ENCODE results near the gene HOOK1. TPM values are rescaled to one million over a fixed set of nuclear protein-coding genes. Genes with fewer than 3 reads are reported as not detected.

The HOOK1 gene
- polyA plus RNA-seq, 3 donors = not detected

GRCh38 chr1:59845091-59845490, 30.3 kb downstream of the HOOK1 start:
- Mint-ChIP-seq H3K36me3 (no peaks in the 10 kb centered on the region), H3K27me3 (ENCODE audit: low read depth in 3 of 3) (peaks cover 0 to 3% (median 0%) of the 10 kb centered on the region in 3 donors), H3K9me3 (no peaks in the 10 kb centered on the region), H3K4me3 (no peak overlapping the region), H3K27ac (peak overlapping the region in 1 of 7 donors; percentile 48), H3K4me1 (no peaks in the 10 kb centered on the region)
- Histone ChIP-seq H3K27me3 (ENCODE audit: control insufficient read depth in 2 of 2, insufficient read depth in 2 of 2, low read length in 2 of 2) (no peaks in the 10 kb centered on the region), H3K4me1 (ENCODE audit: control insufficient read depth in 1 of 2, insufficient read depth in 2 of 2, low read length in 2 of 2) (no peaks in the 10 kb centered on the region), H3K36me3 (replicated peaks in 1 of 2; ENCODE audit: control insufficient read depth in 1 of 2, insufficient read depth in 2 of 2, low read length in 2 of 2) (no peaks in the 10 kb centered on the region), H3K27ac (ENCODE audit: low read depth in 1 of 2, low read length in 2 of 2) (no peak overlapping the region), H4K20me1 (ENCODE audit: insufficient read depth, low read length) (no peaks in the 10 kb centered on the region), H3K4me2 (replicated peaks; ENCODE audit: extremely low read depth, low read length, poor library complexity, severe bottlenecking) (no peak overlapping the region), H3K9ac (ENCODE audit: insufficient read depth, low read length, poor library complexity, severe bottlenecking) (no peak overlapping the region), H3K9me3 (replicated peaks in 1 of 2; ENCODE audit: control insufficient read depth in 1 of 2, insufficient read depth in 1 of 2, low read length in 2 of 2) (no peaks in the 10 kb centered on the region), H3K4me3 (replicated peaks in 1 of 3; ENCODE audit: low read depth in 2 of 3, low read length in 3 of 3) (no peak overlapping the region), H3K79me2 (ENCODE audit: insufficient read depth, low read length) (no peaks in the 10 kb centered on the region), H2AFZ (ENCODE audit: insufficient read depth, low read depth, low read length, poor library complexity, severe bottlenecking) (no peak overlapping the region)
- WGBS (ENCODE audit: insufficient coverage) = no CpG with 5 or more reads among the region's 2 CpGs
- no peak for DNase-seq
- TF ChIP-seq CTCF (IDR thresholded peaks at IDR 0.05) = no peak
- intact Hi-C loops (cut with micrococcal nuclease) = no loop called here

- DNase-seq = no peak
- H3K4me3 Mint-ChIP-seq = no peak overlapping the region
- H3K4me3 ChIP-seq (replicated peaks in 1 of 3; ENCODE audit: low read depth in 2 of 3, low read length in 3 of 3) = no peak overlapping the region
- H3K36me3 ChIP-seq (replicated peaks in 1 of 2; ENCODE audit: control insufficient read depth in 1 of 2, insufficient read depth in 2 of 2, low read length in 2 of 2) = no peaks in the 10 kb centered on the region
- no peaks in the 10 kb centered on the region for H3K4me1 Mint-ChIP-seq
- no peaks in the 10 kb centered on the region for H3K9me3 Mint-ChIP-seq
- TF ChIP-seq CTCF (IDR thresholded peaks at IDR 0.05) = no peak
- H4K20me1 ChIP-seq (ENCODE audit: insufficient read depth, low read length) = no peaks in the 10 kb centered on the region
- H3K9ac ChIP-seq (ENCODE audit: insufficient read depth, low read length, poor library complexity, severe bottlenecking) = no peak overlapping the region
- no peaks in the 10 kb centered on the region for H3K9me3 ChIP-seq (replicated peaks in 1 of 2; ENCODE audit: control insufficient read depth in 1 of 2, insufficient read depth in 1 of 2, low read length in 2 of 2)
- intact Hi-C loops (cut with micrococcal nuclease) = no loop called here
- no peaks in the 10 kb centered on the region for H3K4me1 ChIP-seq (ENCODE audit: control insufficient read depth in 1 of 2, insufficient read depth in 2 of 2, low read length in 2 of 2)
- no peaks in the 10 kb centered on the region for H3K36me3 Mint-ChIP-seq
- no peak overlapping the region for H3K27ac Mint-ChIP-seq
- H3K27me3 ChIP-seq (ENCODE audit: control insufficient read depth in 2 of 2, insufficient read depth in 2 of 2, low read length in 2 of 2) = no peaks in the 10 kb centered on the region
- peaks cover 0 to 3% (median 0%) of the 10 kb centered on the region in 3 donors for H3K27me3 Mint-ChIP-seq (ENCODE audit: low read depth in 3 of 3)
- H3K79me2 ChIP-seq (ENCODE audit: insufficient read depth, low read length) = no peaks in the 10 kb centered on the region
- no peak overlapping the region for H3K27ac ChIP-seq (ENCODE audit: low read depth in 1 of 2, low read length in 2 of 2)
- H2AFZ ChIP-seq (ENCODE audit: insufficient read depth, low read depth, low read length, poor library complexity, severe bottlenecking) = no peak overlapping the region
- no peak overlapping the region for H3K4me2 ChIP-seq (replicated peaks; ENCODE audit: extremely low read depth, low read length, poor library complexity, severe bottlenecking)
- WGBS (ENCODE audit: insufficient coverage) = no CpG with 5 or more reads among the region's 3 CpGs
These were observed 31.6 kb downstream of the HOOK1 start for GRCh38 chr1:59846209-59846894.
